HCT116 (cell line): ENCODE measurements around the gene GATB. TPM values are rescaled to one million over a fixed set of nuclear protein-coding genes. Genes with fewer than 3 reads are reported as not detected.

Source experiments
- ATAC-seq: fragments of 200-7000 bp; cut with Tn5 transposase; 2 replicates; pipeline ENCODE4 v1.9.1; 2020; ENCODE audit warnings: mild to moderate bottlenecking, moderate library complexity
- BruUV-seq: library from RNA; stranded (reverse); fragments of 400-500 nt; replicated peaks from 2 replicates; lab custom pipeline; 2021; lab: Mats Ljungman, UMichigan
- CTCF ChIA-PET: fragments of 300-600 bp; sonication (Branson Sonifier 250); formaldehyde crosslinking; loops from one replicate; lab custom pipeline; 2021; ENCODE audit warnings: antibody characterized with exemption; lab: Charles Lee
- POLR2A ChIA-PET: fragments of 300-600, 350-600 bp; sonication (Branson Sonifier 250); formaldehyde crosslinking; loops from one replicate; lab custom pipeline; 2021; ENCODE audit warnings: antibody characterized with exemption; lab: Charles Lee
- RAD21 ChIA-PET, 2 experiments: fragments of 300-600 bp; sonication (Branson Sonifier 250); formaldehyde crosslinking; loops; one replicate each; lab custom pipeline; 2023; ENCODE audit warnings: low total read pairs in 2 of 2; ENCODE audit not compliant: uncharacterized antibody in 2 of 2, unreplicated experiment in 2 of 2, low non-redundant PET in 1 of 2; lab: Charles Lee
- DNase-seq: peaks from one replicate; pipeline ENCODE4 v3.0.0-alpha.2; 2010; ENCODE audit warnings: low read depth, low spot score
- H2AFZ ChIP-seq: fragments of 200-600 bp; shearing (Covaris generic), sonication (generic); 2 replicates; pipeline ENCODE4 v1.6.1; 2017; ENCODE audit warnings: low read depth, mixed run types, mixed read lengths, antibody characterized with exemption, low read length; ENCODE audit not compliant: poor library complexity, severe bottlenecking
- H3K27ac ChIP-seq: 2 replicates; pipeline ENCODE4 v1.5.1; 2012; ENCODE audit warnings: low read depth, low read length
- H3K27me3 ChIP-seq: fragments of 200-600 bp; sonication (generic); 2 replicates; pipeline ENCODE4 v1.6.1; 2016; ENCODE audit warnings: mixed run types, low read length, mixed read lengths; ENCODE audit not compliant: insufficient read depth
- H3K36me3 ChIP-seq, 2 experiments: fragments of 200-500 bp in 1 of 2; fragments of 200-600 bp in 1 of 2; sonication (Bioruptor generic) in 1 of 2; sonication (generic) in 1 of 2; 2 replicates each; pipeline versions ENCODE4 v1.5.1 to v1.6.1; 2014 to 2016; ENCODE audit warnings: low read length in 2 of 2, inconsistent platforms in 1 of 2, mixed read lengths in 1 of 2, mixed run types in 1 of 2; ENCODE audit not compliant: insufficient read depth in 2 of 2, control insufficient read depth in 1 of 2
- H3K4me1 ChIP-seq, 2 experiments: fragments of 200-600 bp in 1 of 2; sonication (generic) in 1 of 2; 2 replicates each; pipeline versions ENCODE4 v1.5.1 to v1.6.1; 2012 to 2017; ENCODE audit warnings: low read length in 2 of 2, inconsistent platforms in 1 of 2, mild to moderate bottlenecking in 1 of 2, mixed read lengths in 1 of 2, mixed run types in 1 of 2, moderate library complexity in 1 of 2; ENCODE audit not compliant: insufficient read depth in 2 of 2, control insufficient read depth in 1 of 2
- H3K4me2 ChIP-seq: fragments of 200-600 bp; sonication (generic); 2 replicates; pipeline ENCODE4 v1.6.1; 2017; ENCODE audit warnings: mixed run types, low read length, mixed read lengths
- H3K4me3 ChIP-seq, 2 experiments: fragments of 200-600 bp in 1 of 2; sonication (generic) in 1 of 2; replicated peaks in 1 of 2; 2 replicates each; pipeline ENCODE4 v1.5.1; 2011 to 2016; ENCODE audit warnings: low read length in 2 of 2, control low read depth in 1 of 2, low read depth in 1 of 2, mild to moderate bottlenecking in 1 of 2, mixed read lengths in 1 of 2, mixed run types in 1 of 2
- H3K79me2 ChIP-seq: fragments of 200-600 bp; sonication (generic); 2 replicates; pipeline ENCODE4 v1.6.1; 2017; ENCODE audit warnings: mild to moderate bottlenecking, mixed run types, low read length, moderate library complexity, mixed read lengths; ENCODE audit not compliant: insufficient read depth
- H3K9ac ChIP-seq: fragments of 200-600 bp; sonication (generic); 2 replicates; pipeline ENCODE4 v1.6.1; 2016; ENCODE audit warnings: low read length, mixed read lengths
- H3K9me2 ChIP-seq: fragments of 200-600 bp; sonication (generic), shearing (Covaris generic); 2 replicates; pipeline ENCODE4 v1.6.1; 2017; ENCODE audit warnings: mixed run types, mild to moderate bottlenecking, moderate library complexity; ENCODE audit not compliant: insufficient read depth
- H3K9me3 ChIP-seq, 2 experiments: fragments of 200-500 bp in 1 of 2; fragments of 200-600 bp in 1 of 2; sonication (Bioruptor generic) in 1 of 2; sonication (generic) in 1 of 2; 2 replicates each; pipeline ENCODE4 v1.6.1; 2014 to 2017; ENCODE audit warnings: low read length in 2 of 2, mixed read lengths in 2 of 2, inconsistent platforms in 1 of 2, low read depth in 1 of 2, mild to moderate bottlenecking in 1 of 2, mixed run types in 1 of 2, moderate library complexity in 1 of 2; ENCODE audit not compliant: control insufficient read depth in 1 of 2, insufficient read depth in 1 of 2
- H4K20me1 ChIP-seq: fragments of 200-600 bp; sonication (generic), shearing (Covaris generic); 2 replicates; pipeline ENCODE4 v1.6.1; 2017; ENCODE audit warnings: mixed run types, mild to moderate bottlenecking, moderate library complexity; ENCODE audit not compliant: insufficient read depth
- CBX3 ChIP-seq: IDR thresholded peaks from 2 replicates; pipeline ENCODE4 v1.6.1; 2012; ENCODE audit warnings: low read depth
- CEBPB ChIP-seq: IDR thresholded peaks from 2 replicates; pipeline ENCODE4 v1.6.1; 2012; ENCODE audit warnings: low read depth
- EGR1 ChIP-seq: IDR thresholded peaks from 2 replicates; pipeline ENCODE4 v1.6.1; 2012; ENCODE audit warnings: low read depth
- ELF1 ChIP-seq: IDR thresholded peaks from 2 replicates; pipeline ENCODE4 v1.6.1; 2012; ENCODE audit warnings: low read depth, borderline replicate concordance
- EZH2 ChIP-seq: fragments of 200-600 bp; sonication (generic); IDR thresholded peaks from 2 replicates; pipeline ENCODE4 v1.6.1; 2017; ENCODE audit warnings: antibody characterized with exemption, mixed run types
- EZH2phosphoT487 ChIP-seq: fragments of 200-600 bp; IDR thresholded peaks from 2 replicates; pipeline ENCODE4 v1.6.1; 2018; ENCODE audit warnings: antibody characterized with exemption, borderline replicate concordance
- FOSL1 ChIP-seq: IDR thresholded peaks from 2 replicates; pipeline ENCODE4 v1.6.1; 2012; ENCODE audit warnings: low read depth
- JUND ChIP-seq: IDR thresholded peaks from 2 replicates; pipeline ENCODE4 v1.6.1; 2012
- MAX ChIP-seq: IDR thresholded peaks from 2 replicates; pipeline ENCODE4 v1.6.1; 2012
- POLR2A ChIP-seq: IDR thresholded peaks from 2 replicates; pipeline ENCODE4 v1.7.0; 2011; ENCODE audit warnings: borderline replicate concordance; ENCODE audit not compliant: insufficient read depth, insufficient read length; ENCODE audit errors: extremely low read depth
- RAD21 ChIP-seq: IDR thresholded peaks from 2 replicates; pipeline ENCODE4 v1.6.1; 2012; ENCODE audit warnings: low read depth, mild to moderate bottlenecking
- REST ChIP-seq: IDR thresholded peaks from 2 replicates; pipeline ENCODE4 v1.6.1; 2012; ENCODE audit warnings: low read depth
- SIN3A ChIP-seq: IDR thresholded peaks from 2 replicates; pipeline ENCODE4 v1.6.1; 2012; ENCODE audit warnings: low read depth
- SRF ChIP-seq: IDR thresholded peaks from 2 replicates; pipeline ENCODE4 v1.6.1; 2012; ENCODE audit warnings: low read depth
- TCF7L2 ChIP-seq: IDR thresholded peaks from 2 replicates; pipeline ENCODE4 v1.7.0; 2011; ENCODE audit warnings: borderline replicate concordance, inconsistent platforms; ENCODE audit not compliant: insufficient read depth, insufficient read length; ENCODE audit errors: extremely low read depth
- YY1 ChIP-seq: IDR thresholded peaks from 2 replicates; pipeline ENCODE4 v1.6.1; 2011; ENCODE audit warnings: low read length, low read depth, moderate library complexity, mild to moderate bottlenecking; ENCODE audit not compliant: insufficient replicate concordance; ENCODE audit errors: extremely low read depth
- ZNF274 ChIP-seq: fragments of 200-500 bp; sonication (Bioruptor generic); IDR thresholded peaks from 2 replicates; pipeline ENCODE4 v1.6.1; 2014; ENCODE audit warnings: mild to moderate bottlenecking, low read depth, low read length, inconsistent platforms
- intact Hi-C: fragments of 100-400 bp; cut with micrococcal nuclease; formaldehyde crosslinking; loops from 2 replicates; pipeline ENCODE4 v1.10.0; 2022
- total RNA-seq: library from RNA; stranded (reverse); gene quantifications from one replicate; pipeline ENCODE4 v1.2.1, GENCODE V29; 2021; ENCODE audit not compliant: unreplicated experiment
- TF ChIP-seq, protein P1 (sequence below): IDR thresholded peaks from 2 replicates; pipeline ENCODE4 v1.6.1; 2012
- TF ChIP-seq, protein P2 (sequence below), 3 experiments: fragments of 200-600 bp in 1 of 3; sonication (generic) in 1 of 3; IDR thresholded peaks in 2 of 3; conservative IDR thresholded peaks in 1 of 3; 2 replicates each; pipeline ENCODE4 v1.5.1; 2012 to 2017; ENCODE audit warnings: low read depth in 2 of 3, low read length in 2 of 3, antibody characterized with exemption in 1 of 3, borderline replicate concordance in 1 of 3, control low read depth in 1 of 3, mild to moderate bottlenecking in 1 of 3, mixed read lengths in 1 of 3, mixed run types in 1 of 3, moderate library complexity in 1 of 3; ENCODE audit not compliant: insufficient read depth in 1 of 3

Gene GATB
- total RNA-seq, 1 experiment from 2014 or later, result 29.3 TPM

DNA sequence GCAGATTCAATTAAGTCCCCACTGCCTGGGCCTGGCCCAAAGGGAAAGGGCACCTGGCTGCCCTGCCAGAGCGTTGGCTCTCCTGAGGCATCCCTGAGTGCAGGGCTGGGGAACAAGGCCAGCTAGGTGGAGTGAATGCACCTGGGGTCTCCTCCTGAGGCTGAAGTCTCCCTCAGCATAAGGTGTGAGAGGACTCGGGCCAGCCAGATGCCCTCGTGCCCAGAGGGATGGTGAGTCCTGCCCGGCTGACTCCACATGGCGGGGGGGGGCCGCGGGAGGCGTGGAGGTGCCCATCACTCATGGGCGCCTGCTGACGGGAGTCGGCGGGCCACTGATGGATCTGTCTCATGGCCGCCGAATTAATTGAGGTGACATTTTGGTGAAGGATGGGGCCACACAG, 87.8 kb downstream of the GATB start (continued):
- TF ChIP-seq YY1 (no peak), SRF (no peak), RAD21 (no peak)
- TF ChIP-seq, protein P1, sequence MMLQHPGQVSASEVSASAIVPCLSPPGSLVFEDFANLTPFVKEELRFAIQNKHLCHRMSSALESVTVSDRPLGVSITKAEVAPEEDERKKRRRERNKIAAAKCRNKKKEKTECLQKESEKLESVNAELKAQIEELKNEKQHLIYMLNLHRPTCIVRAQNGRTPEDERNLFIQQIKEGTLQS, result no peak

DNA sequence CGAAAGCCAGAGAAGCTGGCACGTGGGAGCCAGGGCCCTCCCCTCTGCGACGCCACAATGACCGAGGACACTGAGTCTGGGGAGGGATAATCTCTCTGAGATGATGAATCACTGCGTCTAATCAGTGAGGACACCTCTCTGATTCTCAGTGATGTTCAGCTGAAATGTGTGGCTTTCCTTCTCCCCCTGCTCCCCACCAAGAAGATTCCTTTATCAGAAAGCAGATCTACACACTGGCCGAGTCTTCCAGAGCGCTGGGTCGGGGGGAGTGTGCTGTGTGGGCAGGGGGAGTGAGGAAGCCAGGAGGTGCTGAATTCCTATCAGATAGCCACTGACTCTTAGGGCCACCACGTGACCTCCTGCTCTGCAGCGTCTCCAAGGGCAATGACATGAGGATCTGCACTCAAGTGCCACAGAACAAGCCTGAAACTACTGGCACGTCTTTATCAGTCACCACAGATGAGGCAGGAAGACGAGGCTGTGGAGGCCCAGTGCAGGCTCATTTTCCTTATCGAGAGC, 89.2 kb downstream of the GATB start:
- H2AFZ ChIP-seq, result no peak overlapping the region
- H3K9me3 ChIP-seq, result no peaks in the 10 kb centered on the region
- no peaks in the 10 kb centered on the region for H3K79me2 ChIP-seq
- intact Hi-C loops, result no loop called here
- no TSS peak for BruUV-seq
- H3K4me1 ChIP-seq, result peaks cover 0 to 8% of the 10 kb centered on the region in 2 experiments; a peak in 2 of 4 replicates
- CTCF ChIA-PET, result no interaction called here
- H3K4me2 ChIP-seq, result no peak overlapping the region
- H3K27ac ChIP-seq, result no peak overlapping the region
- no peaks in the 10 kb centered on the region for H3K36me3 ChIP-seq
- H3K27me3 ChIP-seq, result no peaks in the 10 kb centered on the region
- H3K4me3 ChIP-seq, result no peak overlapping the region
- POLR2A ChIA-PET, result no interaction called here
- ATAC-seq (no peak), DNase-seq (no peak)
- no peaks in the 10 kb centered on the region for H3K9me2 ChIP-seq
- RAD21 ChIA-PET, result no interaction called here
- H3K9ac ChIP-seq, result no peak overlapping the region
- H4K20me1 ChIP-seq, result no peaks in the 10 kb centered on the region
- no peak for TF ChIP-seq MAX
- no peak for TF ChIP-seq YY1
- TF ChIP-seq CEBPB, result no peak
- TF ChIP-seq SRF, result no peak
- TF ChIP-seq POLR2A, result no peak
- TF ChIP-seq EZH2, result no peak
- no peak for TF ChIP-seq JUND
- TF ChIP-seq EGR1, result no peak
- TF ChIP-seq, protein P2, sequence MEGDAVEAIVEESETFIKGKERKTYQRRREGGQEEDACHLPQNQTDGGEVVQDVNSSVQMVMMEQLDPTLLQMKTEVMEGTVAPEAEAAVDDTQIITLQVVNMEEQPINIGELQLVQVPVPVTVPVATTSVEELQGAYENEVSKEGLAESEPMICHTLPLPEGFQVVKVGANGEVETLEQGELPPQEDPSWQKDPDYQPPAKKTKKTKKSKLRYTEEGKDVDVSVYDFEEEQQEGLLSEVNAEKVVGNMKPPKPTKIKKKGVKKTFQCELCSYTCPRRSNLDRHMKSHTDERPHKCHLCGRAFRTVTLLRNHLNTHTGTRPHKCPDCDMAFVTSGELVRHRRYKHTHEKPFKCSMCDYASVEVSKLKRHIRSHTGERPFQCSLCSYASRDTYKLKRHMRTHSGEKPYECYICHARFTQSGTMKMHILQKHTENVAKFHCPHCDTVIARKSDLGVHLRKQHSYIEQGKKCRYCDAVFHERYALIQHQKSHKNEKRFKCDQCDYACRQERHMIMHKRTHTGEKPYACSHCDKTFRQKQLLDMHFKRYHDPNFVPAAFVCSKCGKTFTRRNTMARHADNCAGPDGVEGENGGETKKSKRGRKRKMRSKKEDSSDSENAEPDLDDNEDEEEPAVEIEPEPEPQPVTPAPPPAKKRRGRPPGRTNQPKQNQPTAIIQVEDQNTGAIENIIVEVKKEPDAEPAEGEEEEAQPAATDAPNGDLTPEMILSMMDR (IDR thresholded peaks at IDR 0.05 in 2 of 3, conservative IDR thresholded peaks at IDR 0.05 in 1 of 3; ENCODE audit: borderline replicate concordance in 1 of 3, insufficient read depth in 1 of 3, low read depth in 2 of 3, low read length in 2 of 3), result no peak
- TF ChIP-seq ZNF274, result no peak
- no peak for TF ChIP-seq ELF1
- TF ChIP-seq CBX3, result no peak
- no peak for TF ChIP-seq REST
- TF ChIP-seq EZH2phosphoT487, result no peak
- TF ChIP-seq TCF7L2, result no peak
- TF ChIP-seq RAD21, result no peak
- TF ChIP-seq SIN3A, result no peak
- no peak for TF ChIP-seq FOSL1
